HepG2 (cell line): ENCODE results near the gene S100A6. TPM values are rescaled to one million over a fixed set of nuclear protein-coding genes. Genes with fewer than 3 reads are reported as not detected.

Experiments used
- FOXA3 ChIP-seq: IDR thresholded peaks from 2 replicates; pipeline ENCODE4 v1.6.1; 2016; ENCODE audit warnings: missing genetic modification reagents, missing compliant biosample characterization
- HDAC1 ChIP-seq: sonication (generic); formaldehyde crosslinking; IDR thresholded peaks from 2 replicates; pipeline ENCODE4 v1.5.1; 2020; ENCODE audit warnings: mild to moderate bottlenecking, missing genetic modification reagents
- SP140L ChIP-seq: sonication (generic); formaldehyde crosslinking; IDR thresholded peaks from 2 replicates; pipeline ENCODE4 v1.4.0; 2020; ENCODE audit warnings: missing genetic modification reagents, borderline replicate concordance
- TEAD3 ChIP-seq: optimal IDR thresholded peaks from 2 replicates; pipeline ENCODE3; 2016; ENCODE audit warnings: borderline replicate concordance
- ZFP36L2 ChIP-seq: sonication (generic); formaldehyde crosslinking; IDR thresholded peaks from 2 replicates; pipeline ENCODE4 v1.4.0; 2020; ENCODE audit warnings: missing genetic modification reagents
- ZIK1 ChIP-seq: sonication (generic); formaldehyde crosslinking; IDR thresholded peaks from 2 replicates; pipeline ENCODE4 v1.5.0; 2020; ENCODE audit warnings: mild to moderate bottlenecking, low read depth, missing genetic modification reagents, borderline replicate concordance
- ZKSCAN5 ChIP-seq: sonication (generic); formaldehyde crosslinking; IDR thresholded peaks from 2 replicates; pipeline ENCODE4 v1.5.1; 2020; ENCODE audit warnings: mild to moderate bottlenecking, missing genetic modification reagents
- ZNF260 ChIP-seq: sonication (generic); formaldehyde crosslinking; IDR thresholded peaks from 2 replicates; pipeline ENCODE4 v1.4.0; 2020; ENCODE audit warnings: missing genetic modification reagents, low read depth, mild to moderate bottlenecking, borderline replicate concordance
- ZNF264 ChIP-seq: sonication (generic); formaldehyde crosslinking; IDR thresholded peaks from 2 replicates; pipeline ENCODE4 v1.4.0; 2020; ENCODE audit warnings: missing genetic modification reagents
- ZNF292 ChIP-seq: sonication (generic); formaldehyde crosslinking; IDR thresholded peaks from 2 replicates; pipeline ENCODE4 v1.8.1; 2022; ENCODE audit warnings: mild to moderate bottlenecking, low read depth, missing genetic modification reagents, borderline replicate concordance
- ZNF670 ChIP-seq: sonication (generic); formaldehyde crosslinking; IDR thresholded peaks from 2 replicates; pipeline ENCODE4 v1.8.0; 2022; ENCODE audit warnings: mild to moderate bottlenecking, missing genetic modification reagents, borderline replicate concordance
- ZNF713 ChIP-seq: sonication (generic); formaldehyde crosslinking; IDR thresholded peaks from 2 replicates; pipeline ENCODE4 v1.4.0; 2020; ENCODE audit warnings: mild to moderate bottlenecking, missing genetic modification reagents
- polyA plus RNA-seq, 8 experiments: library from polyadenylated mRNA; depleted of rRNA in 3 of 8; stranded (reverse) in 7 of 8; unstranded in 1 of 8; fragments of >200 nt; fragmentation: Illumina TruSeq in 4 of 8; extraction: Trizol in 4 of 8; gene quantifications; 2 replicates each; pipeline versions ENCODE4 v1.2.1 to v1.2.3, GENCODE V29; 2011 to 2016; ENCODE audit warnings: low read depth in 4 of 8, missing spikeins in 1 of 8, mixed read lengths in 1 of 8; ENCODE audit not compliant: insufficient read depth in 1 of 8
- total RNA-seq, 5 experiments: library from RNA; depleted of rRNA; stranded (reverse); fragments of >200 nt; fragmentation: Illumina TruSeq; extraction: Trizol; gene quantifications; 2 replicates each; pipeline ENCODE4 v1.2.3, GENCODE V29; 2016; ENCODE audit warnings: low read depth in 1 of 5
- TF ChIP-seq, protein P1 (sequence below): sonication (generic); formaldehyde crosslinking; IDR thresholded peaks from 2 replicates; pipeline ENCODE4 v1.4.0; 2020; ENCODE audit warnings: missing genetic modification reagents
- TF ChIP-seq, protein P2 (sequence below): IDR thresholded peaks from 2 replicates; pipeline ENCODE4 v1.6.1; 2016; ENCODE audit warnings: low read depth
- TF ChIP-seq, protein P3 (sequence below): IDR thresholded peaks from 2 replicates; pipeline ENCODE4 v1.6.1; 2016; ENCODE audit warnings: low read depth, borderline replicate concordance
- TF ChIP-seq, protein P4 (sequence below): sonication (generic); formaldehyde crosslinking; IDR thresholded peaks from 2 replicates; pipeline ENCODE4 v1.4.0; 2020; ENCODE audit warnings: missing genetic modification reagents, borderline replicate concordance
- TF ChIP-seq, protein P5 (sequence below): sonication (generic); formaldehyde crosslinking; IDR thresholded peaks from 2 replicates; pipeline ENCODE4 v1.4.0; 2020; ENCODE audit warnings: missing genetic modification reagents

Gene S100A6
- total and polyA plus RNA-seq, 2 of the 13 experiments (the other 11 are each of a cell fraction or from before 2014, with no cell fraction given), result 72.9 to 85.0 TPM

DNA sequence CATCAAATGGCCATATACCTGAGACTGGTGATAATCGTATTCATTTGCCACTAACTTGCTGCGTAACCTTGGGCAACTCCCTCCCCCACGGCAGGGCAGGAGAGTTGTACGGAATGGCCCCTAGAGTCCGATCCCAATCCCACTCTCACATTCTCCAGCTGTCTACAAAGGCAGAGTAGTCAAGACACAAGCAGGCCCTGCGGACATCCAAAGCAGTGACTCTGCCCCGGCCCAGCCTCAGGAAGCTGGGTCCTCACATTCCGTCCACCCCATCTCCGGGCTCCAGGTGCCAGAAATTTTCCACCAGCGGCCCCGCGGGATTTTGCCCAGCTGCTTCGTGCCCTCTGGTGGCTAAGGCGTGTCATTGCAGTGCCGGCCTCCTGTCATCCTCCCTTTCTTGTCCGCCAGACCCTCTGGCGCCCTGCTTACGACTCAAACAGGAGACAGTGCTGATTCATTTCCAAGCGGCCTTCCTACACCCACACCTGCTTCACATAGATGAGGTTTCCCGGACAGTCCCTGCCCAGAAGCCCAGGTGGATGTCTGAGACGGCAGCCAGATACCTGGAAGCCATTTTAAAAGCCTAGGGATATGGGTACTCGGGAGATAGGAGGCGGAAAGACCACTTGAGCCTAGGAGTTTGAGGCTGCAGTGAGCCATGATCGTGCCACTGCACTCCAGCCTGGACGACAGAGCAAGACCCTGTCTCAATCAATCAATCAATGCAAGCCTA is 32.7 kb upstream of the S100A6 start (continued):
- TF ChIP-seq, protein P1, sequence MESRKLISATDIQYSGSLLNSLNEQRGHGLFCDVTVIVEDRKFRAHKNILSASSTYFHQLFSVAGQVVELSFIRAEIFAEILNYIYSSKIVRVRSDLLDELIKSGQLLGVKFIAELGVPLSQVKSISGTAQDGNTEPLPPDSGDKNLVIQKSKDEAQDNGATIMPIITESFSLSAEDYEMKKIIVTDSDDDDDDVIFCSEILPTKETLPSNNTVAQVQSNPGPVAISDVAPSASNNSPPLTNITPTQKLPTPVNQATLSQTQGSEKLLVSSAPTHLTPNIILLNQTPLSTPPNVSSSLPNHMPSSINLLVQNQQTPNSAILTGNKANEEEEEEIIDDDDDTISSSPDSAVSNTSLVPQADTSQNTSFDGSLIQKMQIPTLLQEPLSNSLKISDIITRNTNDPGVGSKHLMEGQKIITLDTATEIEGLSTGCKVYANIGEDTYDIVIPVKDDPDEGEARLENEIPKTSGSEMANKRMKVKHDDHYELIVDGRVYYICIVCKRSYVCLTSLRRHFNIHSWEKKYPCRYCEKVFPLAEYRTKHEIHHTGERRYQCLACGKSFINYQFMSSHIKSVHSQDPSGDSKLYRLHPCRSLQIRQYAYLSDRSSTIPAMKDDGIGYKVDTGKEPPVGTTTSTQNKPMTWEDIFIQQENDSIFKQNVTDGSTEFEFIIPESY (CRISPR knock-in tag), result peak; percentile 38; the same call in 1 of the 2 replicates
- TF ChIP-seq ZKSCAN5 (CRISPR knock-in tag) (no peak), ZNF292 (CRISPR knock-in tag) (no peak), ZNF670 (no peak), HDAC1 (no peak), ZNF260 (no peak), TEAD3 (CRISPR knock-in tag) (peak; percentile 69), ZFP36L2 (no peak), FOXA3 (peak; percentile 45; the same call in 1 of the 2 replicates), ZNF264 (no peak), ZIK1 (CRISPR knock-in tag) (0 out of 2 replicates have a peak, but pooled peaks have one; percentile 19), ZNF713 (CRISPR knock-in tag) (no peak), SP140L (no peak)
- TF ChIP-seq, protein P2, sequence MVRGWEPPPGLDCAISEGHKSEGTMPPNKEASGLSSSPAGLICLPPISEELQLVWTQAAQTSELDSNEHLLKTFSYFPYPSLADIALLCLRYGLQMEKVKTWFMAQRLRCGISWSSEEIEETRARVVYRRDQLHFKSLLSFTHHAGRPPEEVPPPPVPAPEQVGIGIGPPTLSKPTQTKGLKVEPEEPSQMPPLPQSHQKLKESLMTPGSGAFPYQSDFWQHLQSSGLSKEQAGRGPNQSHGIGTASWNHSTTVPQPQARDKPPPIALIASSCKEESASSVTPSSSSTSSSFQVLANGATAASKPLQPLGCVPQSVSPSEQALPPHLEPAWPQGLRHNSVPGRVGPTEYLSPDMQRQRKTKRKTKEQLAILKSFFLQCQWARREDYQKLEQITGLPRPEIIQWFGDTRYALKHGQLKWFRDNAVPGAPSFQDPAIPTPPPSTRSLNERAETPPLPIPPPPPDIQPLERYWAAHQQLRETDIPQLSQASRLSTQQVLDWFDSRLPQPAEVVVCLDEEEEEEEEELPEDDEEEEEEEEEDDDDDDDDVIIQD, result no peak; the same call in 1 of the 2 replicates
- TF ChIP-seq, protein P3, sequence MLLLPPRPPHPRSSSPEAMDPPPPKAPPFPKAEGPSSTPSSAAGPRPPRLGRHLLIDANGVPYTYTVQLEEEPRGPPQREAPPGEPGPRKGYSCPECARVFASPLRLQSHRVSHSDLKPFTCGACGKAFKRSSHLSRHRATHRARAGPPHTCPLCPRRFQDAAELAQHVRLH, result no peak; the same call in 1 of the 2 replicates
- TF ChIP-seq, protein P4, sequence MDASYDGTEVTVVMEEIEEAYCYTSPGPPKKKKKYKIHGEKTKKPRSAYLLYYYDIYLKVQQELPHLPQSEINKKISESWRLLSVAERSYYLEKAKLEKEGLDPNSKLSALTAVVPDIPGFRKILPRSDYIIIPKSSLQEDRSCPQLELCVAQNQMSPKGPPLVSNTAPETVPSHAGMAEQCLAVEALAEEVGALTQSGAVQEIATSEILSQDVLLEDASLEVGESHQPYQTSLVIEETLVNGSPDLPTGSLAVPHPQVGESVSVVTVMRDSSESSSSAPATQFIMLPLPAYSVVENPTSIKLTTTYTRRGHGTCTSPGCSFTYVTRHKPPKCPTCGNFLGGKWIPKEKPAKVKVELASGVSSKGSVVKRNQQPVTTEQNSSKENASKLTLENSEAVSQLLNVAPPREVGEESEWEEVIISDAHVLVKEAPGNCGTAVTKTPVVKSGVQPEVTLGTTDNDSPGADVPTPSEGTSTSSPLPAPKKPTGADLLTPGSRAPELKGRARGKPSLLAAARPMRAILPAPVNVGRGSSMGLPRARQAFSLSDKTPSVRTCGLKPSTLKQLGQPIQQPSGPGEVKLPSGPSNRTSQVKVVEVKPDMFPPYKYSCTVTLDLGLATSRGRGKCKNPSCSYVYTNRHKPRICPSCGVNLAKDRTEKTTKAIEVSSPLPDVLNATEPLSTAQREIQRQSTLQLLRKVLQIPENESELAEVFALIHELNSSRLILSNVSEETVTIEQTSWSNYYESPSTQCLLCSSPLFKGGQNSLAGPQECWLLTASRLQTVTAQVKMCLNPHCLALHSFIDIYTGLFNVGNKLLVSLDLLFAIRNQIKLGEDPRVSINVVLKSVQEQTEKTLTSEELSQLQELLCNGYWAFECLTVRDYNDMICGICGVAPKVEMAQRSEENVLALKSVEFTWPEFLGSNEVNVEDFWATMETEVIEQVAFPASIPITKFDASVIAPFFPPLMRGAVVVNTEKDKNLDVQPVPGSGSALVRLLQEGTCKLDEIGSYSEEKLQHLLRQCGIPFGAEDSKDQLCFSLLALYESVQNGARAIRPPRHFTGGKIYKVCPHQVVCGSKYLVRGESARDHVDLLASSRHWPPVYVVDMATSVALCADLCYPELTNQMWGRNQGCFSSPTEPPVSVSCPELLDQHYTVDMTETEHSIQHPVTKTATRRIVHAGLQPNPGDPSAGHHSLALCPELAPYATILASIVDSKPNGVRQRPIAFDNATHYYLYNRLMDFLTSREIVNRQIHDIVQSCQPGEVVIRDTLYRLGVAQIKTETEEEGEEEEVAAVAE (CRISPR knock-in tag), result no peak; the same call in 1 of the 2 replicates
- TF ChIP-seq, protein P5, sequence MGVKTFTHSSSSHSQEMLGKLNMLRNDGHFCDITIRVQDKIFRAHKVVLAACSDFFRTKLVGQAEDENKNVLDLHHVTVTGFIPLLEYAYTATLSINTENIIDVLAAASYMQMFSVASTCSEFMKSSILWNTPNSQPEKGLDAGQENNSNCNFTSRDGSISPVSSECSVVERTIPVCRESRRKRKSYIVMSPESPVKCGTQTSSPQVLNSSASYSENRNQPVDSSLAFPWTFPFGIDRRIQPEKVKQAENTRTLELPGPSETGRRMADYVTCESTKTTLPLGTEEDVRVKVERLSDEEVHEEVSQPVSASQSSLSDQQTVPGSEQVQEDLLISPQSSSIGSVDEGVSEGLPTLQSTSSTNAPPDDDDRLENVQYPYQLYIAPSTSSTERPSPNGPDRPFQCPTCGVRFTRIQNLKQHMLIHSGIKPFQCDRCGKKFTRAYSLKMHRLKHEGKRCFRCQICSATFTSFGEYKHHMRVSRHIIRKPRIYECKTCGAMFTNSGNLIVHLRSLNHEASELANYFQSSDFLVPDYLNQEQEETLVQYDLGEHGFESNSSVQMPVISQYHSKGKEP (CRISPR knock-in tag), result no peak
